Measurements from ENCODE around the gene GPRC6A.

Gene GPRC6A

GRCh38 chr6:116764961-116765841 is 63.7 kb downstream of the GPRC6A start, which contains the start of gene FAM162B:
Gene FAM162B, minus strand, starts transcription at chr6:116765719. Its CDS starts 143 bp downstream, at chr6:116765576.
- Histone ChIP-seq H3K27me3 (ENCODE audit: insufficient read depth, low read depth) (no peaks in the 10 kb centered on the region), H2AFZ (ENCODE audit: low read depth) (no peak within 1 kb of the TSS), H4K20me1 (ENCODE audit: insufficient read depth) (no peaks in the 10 kb centered on the region), H3K4me2 (no peak within 1 kb of the TSS), H3K79me2 (ENCODE audit: insufficient read depth, low read depth) (no peaks in the 10 kb centered on the region), H3K4me3 (IDR thresholded peaks at IDR 0.05; ENCODE audit: insufficient read depth, low read depth, low read length) (no peak within 1 kb of the TSS), H3K27ac (no peak within 1 kb of the TSS), H3K9ac (no peak within 1 kb of the TSS), H3K36me3 (ENCODE audit: insufficient read depth) (no peaks in the 10 kb centered on the region), H3K4me1 (ENCODE audit: low read depth, poor library complexity, severe bottlenecking) (no peaks in the 10 kb centered on the region)
- no peak for TF ChIP-seq CTCF (conservative IDR thresholded peaks at IDR 0.05; ENCODE audit: low read depth, low read length)

- no peaks in the 10 kb centered on the region for H3K36me3 ChIP-seq (ENCODE audit: insufficient read depth)
- H3K27me3 ChIP-seq (ENCODE audit: insufficient read depth, low read depth): no peaks in the 10 kb centered on the region
- H3K27ac ChIP-seq: no peak overlapping the region
- H3K79me2 ChIP-seq (ENCODE audit: insufficient read depth, low read depth): no peaks in the 10 kb centered on the region
- TF ChIP-seq CTCF (conservative IDR thresholded peaks at IDR 0.05; ENCODE audit: low read depth, low read length): no peak
- no peak overlapping the region for H2AFZ ChIP-seq (ENCODE audit: low read depth)
- H3K4me3 ChIP-seq (IDR thresholded peaks at IDR 0.05; ENCODE audit: insufficient read depth, low read depth, low read length): no peak overlapping the region
- no peak overlapping the region for H3K4me2 ChIP-seq
- H3K9ac ChIP-seq: no peak overlapping the region
- H4K20me1 ChIP-seq (ENCODE audit: insufficient read depth): no peaks in the 10 kb centered on the region
- no peaks in the 10 kb centered on the region for H3K4me1 ChIP-seq (ENCODE audit: low read depth, poor library complexity, severe bottlenecking)
Observed at GRCh38 chr6:116764629-116764960, 64.3 kb downstream of the GPRC6A start.

GRCh38 chr6:116763906-116764628 is 64.8 kb downstream of the GPRC6A start:
- Histone ChIP-seq H3K27ac (no peak overlapping the region), H3K27me3 (ENCODE audit: insufficient read depth, low read depth) (no peaks in the 10 kb centered on the region), H3K9ac (no peak overlapping the region), H3K4me1 (ENCODE audit: low read depth, poor library complexity, severe bottlenecking) (no peaks in the 10 kb centered on the region), H3K4me3 (IDR thresholded peaks at IDR 0.05; ENCODE audit: insufficient read depth, low read depth, low read length) (no peak overlapping the region), H2AFZ (ENCODE audit: low read depth) (no peak overlapping the region), H4K20me1 (ENCODE audit: insufficient read depth) (no peaks in the 10 kb centered on the region), H3K79me2 (ENCODE audit: insufficient read depth, low read depth) (no peaks in the 10 kb centered on the region), H3K36me3 (ENCODE audit: insufficient read depth) (no peaks in the 10 kb centered on the region), H3K4me2 (no peak overlapping the region)
- no peak for TF ChIP-seq CTCF (conservative IDR thresholded peaks at IDR 0.05; ENCODE audit: low read depth, low read length)

- Histone ChIP-seq H4K20me1 (ENCODE audit: insufficient read depth) (no peaks in the 10 kb centered on the region), H3K79me2 (ENCODE audit: insufficient read depth, low read depth) (no peaks in the 10 kb centered on the region), H3K27ac (no peak overlapping the region), H3K4me2 (no peak overlapping the region), H3K4me3 (IDR thresholded peaks at IDR 0.05; ENCODE audit: insufficient read depth, low read depth, low read length) (no peak overlapping the region), H2AFZ (ENCODE audit: low read depth) (no peak overlapping the region), H3K4me1 (ENCODE audit: low read depth, poor library complexity, severe bottlenecking) (no peaks in the 10 kb centered on the region), H3K36me3 (ENCODE audit: insufficient read depth) (no peaks in the 10 kb centered on the region), H3K9ac (no peak overlapping the region), H3K27me3 (ENCODE audit: insufficient read depth, low read depth) (no peaks in the 10 kb centered on the region)
- no peak for TF ChIP-seq CTCF (conservative IDR thresholded peaks at IDR 0.05; ENCODE audit: low read depth, low read length)
Observed at GRCh38 chr6:116763048-116763447, 65.8 kb downstream of the GPRC6A start.

All from KMS-11 (cell line).